ENCODE measurements around the gene DIP2C.
A peak's percentile ranks its signal among the peaks of the same experiment; 100 is the strongest.
"Not testable (repeated sequence)": the region's sequence is repeated elsewhere in the genome, so short reads cannot be mapped to it uniquely, and the experiment has no call there.

DIP2C gene

DNA sequence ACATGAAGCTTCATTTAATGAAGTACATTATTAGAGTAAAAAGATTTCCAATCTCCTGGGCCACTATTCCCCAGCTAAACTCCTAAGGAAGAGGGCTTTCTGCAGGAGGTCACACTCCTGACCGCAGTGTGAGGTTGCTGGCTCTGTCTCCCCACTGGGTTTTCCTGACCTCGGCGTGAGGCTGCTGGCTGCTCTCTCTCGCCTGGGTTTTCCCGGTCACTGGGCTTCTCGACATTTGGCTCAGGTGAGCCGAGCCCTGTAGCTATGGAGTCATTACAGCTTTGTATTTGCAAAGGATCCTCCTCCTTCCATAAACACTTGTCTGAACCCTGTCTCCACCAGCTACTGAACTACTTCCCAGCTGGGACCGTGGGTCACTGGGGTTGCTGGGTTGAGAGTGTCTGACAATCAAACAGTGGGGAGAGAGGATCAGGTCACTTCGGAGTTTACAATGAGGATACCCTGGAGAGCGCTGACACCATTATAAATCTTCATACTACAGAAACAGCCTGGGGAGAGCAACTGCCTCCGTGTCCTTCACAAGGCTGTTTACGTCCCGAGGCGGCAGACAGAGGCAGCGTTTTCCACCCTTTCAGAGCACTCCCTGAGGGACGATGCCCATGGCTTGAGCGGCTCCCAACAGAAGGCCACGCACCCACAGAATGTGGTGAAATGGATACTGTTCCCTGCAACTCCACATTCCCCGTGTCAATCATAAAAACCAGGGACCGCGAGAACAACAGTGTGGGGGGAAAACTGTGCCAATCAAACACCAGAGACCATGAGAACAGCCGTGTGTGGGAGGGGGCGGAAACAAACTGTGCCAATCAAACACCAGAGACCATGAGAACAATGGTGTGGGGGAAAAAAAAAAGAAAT, 328.0 kb downstream of the DIP2C start:
- DNase-seq, result no peak

DNA sequence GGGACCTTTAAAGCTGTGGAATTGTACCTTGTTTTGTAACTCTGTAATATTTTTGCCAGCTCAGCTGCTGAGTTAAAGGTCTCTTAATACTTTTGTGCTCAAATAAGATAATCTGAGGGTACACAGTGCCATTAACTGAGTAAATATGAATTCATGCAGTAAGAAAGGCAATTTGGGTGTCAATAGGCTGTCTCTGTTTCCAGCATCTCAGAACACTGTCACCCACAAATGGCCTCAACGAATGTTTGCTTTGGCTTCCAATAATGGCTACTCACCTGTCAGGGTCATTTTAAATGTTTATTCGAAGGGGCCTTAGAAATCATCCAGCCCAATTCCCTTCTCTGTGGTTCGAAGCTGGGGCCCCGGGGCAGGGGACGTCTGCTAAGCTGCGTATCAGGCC, 328.8 kb downstream of the DIP2C start:
- no peak for DNase-seq

DNA sequence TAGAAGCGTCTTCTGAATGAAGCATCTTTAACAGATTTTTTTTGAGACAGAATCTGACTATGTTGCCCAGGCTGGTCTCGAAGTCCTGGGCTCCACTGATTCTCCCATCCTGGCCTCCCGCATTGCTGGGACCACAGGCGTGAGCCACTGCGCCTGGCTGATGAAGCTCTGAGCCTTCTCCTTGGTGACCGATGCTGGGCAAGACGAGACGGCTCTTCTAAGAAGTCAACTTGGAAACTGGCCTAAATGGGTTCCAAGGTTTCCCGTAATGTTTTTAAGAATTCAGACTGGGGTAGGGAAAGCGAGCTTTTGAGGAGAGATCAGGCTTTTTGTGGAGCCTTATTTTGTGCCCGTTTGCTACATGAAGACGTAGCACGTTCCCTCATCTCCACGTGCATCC, 329.7 kb downstream of the DIP2C start:
- no peak for DNase-seq

DNA sequence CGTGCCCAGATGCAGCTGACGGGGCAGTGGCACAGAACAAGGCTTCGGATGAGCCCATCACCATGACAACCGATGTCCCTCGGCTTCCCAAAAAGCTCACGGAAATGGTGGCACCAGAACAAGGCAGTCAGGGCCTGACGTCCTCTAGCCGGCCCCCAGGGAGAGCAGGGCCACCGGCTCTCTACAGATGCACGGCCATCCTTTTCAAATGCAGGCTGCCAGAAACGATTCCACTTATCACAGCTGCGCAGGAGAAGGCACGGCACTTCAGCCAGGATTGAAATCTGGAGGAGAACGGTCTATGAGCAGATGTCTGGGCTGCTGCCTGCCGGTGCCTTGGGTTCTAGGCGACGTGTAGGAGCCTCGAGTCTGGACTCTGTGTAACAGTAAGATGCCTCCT, 330.4 kb downstream of the DIP2C start:
- no peak for DNase-seq

DNA sequence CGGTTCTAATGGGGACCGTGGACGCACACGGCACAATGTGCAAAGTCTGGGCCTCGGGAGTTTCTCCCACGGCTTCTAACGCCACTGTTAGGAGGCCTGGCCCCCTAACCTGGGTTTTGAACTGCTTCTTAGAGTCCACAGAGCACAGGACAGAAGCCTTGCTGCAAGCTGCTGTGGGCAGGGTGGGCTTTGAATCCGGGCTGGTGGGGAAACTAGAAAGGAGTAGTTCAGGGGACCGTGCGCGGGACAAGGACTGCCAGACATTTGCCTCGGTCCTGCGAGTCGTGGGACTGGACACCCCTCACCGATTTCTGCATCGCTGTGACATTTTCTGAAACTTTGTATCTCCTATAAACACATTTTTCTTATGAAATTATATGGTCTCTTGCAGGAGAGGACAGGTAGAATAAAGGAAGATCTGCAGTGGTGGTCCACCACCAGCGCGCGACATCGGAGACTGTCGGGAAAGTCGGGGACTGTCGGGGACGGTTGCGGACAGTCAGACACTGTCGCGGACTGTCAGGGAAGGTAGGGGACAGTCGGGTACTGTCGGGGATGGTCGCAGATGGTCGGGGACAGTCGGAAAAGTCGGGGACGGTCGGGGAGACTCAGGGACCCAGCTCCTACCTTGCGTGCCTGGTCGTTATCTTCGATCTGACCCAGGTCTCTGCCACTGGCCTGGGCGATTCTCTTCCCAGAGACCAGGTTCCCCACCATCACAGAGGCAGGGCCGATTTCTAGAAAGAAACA, 332.1 kb downstream of the DIP2C start:
- DNase-seq, result no peak

DNA sequence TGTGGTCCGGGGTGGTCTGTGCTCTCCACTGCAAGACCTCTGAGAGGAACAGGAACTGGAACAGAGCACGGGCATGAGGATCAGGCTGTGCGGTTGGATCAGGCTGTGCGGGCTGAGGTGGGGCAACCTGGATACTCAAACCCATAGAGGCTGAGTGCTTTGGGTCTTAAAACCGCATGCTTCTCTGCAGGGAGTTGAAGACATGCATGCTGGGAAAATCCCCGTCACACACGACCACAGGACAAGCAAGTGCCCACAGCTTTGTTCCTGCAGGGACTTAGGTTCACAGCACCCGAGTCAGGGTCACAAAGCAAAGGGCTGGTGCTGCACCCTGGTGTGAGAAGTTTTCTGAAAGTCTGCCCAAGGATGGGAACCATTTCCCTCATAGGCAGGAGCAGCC, 333.0 kb downstream of the DIP2C start:
- DNase-seq, result no peak

DNA sequence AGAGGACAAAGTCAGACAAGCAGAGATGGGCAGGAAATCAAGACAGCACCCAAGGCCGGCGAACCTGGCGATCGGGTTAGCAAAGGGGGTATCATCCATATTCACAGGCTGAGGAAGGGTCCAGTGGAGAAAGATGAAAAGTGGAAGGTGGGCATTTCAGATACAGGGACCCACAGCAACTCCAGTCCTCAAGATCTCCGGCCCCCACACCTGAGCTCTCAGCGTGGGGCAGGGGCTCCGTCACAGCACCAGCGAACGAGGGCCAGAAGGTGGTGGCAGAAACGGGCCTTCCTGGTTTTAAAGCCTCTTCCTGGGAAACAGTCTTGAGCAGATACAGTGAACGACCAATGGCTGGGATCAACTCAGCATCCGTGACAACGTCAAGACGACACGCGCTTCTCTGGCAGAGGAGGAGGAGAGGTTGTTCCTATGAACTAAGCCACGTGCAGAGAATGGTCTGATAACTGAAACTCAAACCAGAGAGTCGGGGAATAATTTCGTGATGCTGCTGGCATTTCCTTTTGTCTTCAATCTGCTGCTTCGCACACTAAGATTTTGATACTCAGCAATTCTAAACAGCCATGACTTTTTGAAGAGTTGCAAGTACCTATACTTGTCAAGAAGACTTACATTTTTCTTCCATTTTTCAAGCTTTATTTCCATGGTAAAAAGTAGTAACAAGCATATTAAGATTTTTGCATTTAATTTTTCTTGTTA, 334.4 kb downstream of the DIP2C start:
- no peak for DNase-seq

DNA sequence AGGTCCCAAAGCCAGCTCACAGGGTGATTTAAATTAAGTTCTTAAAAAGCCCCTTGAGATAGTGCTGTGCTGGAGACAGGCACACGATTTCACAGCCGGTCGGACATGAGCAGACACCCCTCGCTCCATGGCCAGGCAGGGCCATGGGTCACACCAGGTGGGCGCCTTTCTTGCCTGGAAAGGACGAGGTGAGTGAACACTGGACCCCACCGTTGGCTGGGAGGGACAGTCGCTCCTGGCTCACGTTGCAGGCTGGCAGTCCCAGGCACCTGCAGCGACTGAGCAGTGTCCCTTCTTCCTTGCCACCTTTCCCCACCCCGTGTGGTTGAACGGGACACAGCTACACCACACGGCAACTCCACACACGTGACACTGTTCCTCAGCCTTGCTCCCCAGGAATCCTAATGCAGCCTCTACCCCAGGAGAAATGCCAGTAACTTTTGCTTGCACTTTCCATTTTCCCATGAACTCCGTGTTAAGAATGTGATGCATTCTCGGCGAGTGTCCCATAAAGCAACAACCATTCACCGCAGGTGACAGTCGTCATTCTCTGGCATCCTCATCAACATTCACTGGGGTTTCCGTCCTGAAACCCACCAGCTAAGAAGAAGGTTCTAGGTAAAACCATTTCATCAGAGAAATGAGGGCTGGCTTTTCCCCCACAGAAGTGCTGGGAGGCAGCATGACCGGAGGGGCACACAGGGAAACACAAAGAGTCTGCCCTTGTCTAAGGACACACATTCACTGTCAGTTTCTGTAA, 336.8 kb downstream of the DIP2C start:
- no peak for DNase-seq

DNA sequence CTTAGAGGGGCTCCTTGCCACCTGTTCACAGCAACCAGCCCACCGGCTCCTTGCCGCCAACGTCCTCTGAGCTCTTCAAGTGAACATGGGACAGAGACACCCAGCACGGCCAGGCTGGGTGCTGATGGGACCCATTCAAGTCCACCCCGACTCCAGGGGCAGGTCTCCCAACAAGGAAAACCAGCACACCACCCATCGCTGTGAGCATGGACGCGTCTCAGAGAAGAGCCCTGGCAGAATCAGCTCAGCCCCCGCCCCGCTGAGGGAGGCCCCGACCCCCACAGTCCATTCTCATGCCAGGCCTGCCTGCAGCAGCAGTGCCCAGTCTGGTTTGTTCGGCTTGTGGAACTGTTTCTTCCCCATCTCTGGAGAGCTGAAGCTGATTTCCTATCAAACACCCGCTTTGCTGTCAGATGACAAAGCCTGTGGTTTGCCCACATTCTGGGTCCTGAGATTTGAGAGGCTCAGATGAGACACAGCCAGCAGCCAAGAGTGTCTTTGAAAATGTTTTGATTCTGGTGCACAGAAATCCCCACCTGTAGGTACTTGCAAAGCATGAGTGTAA, 337.6 kb downstream of the DIP2C start:
- DNase-seq, result no peak

DNA sequence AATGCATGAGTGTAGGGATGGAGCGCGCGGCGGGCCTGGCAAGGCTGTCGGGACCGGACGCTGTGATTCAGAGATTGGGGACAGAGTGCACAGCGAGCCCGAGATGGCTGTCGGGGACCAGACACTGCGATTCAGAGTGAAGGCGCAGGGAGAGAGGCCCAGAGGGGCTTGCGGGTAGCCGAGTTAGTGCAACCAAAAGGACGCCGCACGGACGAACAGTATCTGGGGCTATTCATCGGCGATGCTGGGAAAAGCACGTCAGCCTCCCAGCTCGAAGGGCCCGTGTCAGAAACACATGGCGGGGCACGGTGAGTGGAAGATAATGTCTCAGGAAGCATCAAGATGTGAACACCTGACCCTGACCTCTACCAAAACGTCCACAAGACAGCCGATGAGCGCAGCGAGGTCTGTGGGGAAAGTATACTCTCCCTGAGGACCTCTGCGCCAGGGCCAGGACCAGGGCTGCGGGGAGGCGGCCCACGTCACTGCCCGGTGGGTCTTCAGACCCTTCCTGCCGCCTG, 338.4 kb downstream of the DIP2C start:
- no peak for DNase-seq

DNA sequence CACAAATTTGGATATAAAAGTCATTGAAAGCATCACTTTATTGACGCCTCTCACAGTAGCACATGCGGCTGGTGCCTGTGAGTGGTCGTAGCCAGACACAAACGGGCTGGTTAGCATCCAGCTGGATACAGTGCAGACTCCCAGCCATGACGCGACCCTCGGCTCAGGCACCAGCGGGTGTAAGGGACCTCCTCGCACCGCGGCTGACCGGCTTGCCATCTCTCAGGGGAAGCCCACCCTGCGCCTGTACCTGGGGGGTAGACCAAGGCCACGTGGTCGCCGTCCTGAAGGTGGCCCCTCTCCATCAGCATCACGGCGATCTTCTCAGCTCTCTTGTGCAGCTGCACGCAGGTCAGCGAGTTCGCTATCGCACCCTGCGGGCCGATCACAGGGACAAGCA, 340.4 kb downstream of the DIP2C start:
- DNase-seq, result no peak

DNA sequence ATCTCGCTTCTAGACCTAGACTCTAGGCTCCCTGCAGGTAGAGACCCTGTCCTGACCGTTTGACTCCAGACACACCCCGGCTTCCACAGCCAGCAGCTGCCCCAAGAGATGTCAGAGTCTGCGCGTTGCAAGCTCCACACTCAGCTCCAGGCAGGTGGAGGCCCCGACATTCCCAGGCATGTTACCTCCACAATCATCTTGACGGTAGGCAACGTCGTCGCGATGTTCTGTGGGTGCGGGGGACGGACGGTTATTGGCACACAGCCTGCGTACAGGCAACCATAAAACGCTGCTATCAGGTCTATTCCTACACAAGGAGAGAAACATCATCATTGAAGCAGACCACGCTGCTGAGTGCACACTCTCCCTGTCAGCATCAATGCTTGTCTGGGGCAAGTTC, 341.0 kb downstream of the DIP2C start:
- no peak for DNase-seq

DNA sequence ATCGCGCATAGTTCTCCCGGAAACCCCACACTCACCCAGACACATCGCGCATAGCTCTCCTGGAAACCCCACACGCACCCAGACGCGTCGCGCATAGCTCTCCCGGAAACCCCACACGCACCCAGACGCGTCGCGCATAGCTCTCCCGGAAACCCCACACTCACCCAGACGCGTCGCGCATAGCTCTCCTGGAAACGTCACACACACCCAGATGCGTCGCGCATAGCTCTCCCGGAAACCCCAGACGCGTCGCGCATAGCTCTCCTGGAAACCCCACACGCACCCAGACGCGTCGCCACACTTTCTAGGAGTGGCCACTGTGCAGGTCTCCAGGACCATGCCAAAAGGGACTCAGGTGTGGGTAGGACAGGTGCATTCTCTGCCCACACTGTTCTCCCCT, 341.7 kb downstream of the DIP2C start:
- not testable (repeated sequence) for DNase-seq

DNA sequence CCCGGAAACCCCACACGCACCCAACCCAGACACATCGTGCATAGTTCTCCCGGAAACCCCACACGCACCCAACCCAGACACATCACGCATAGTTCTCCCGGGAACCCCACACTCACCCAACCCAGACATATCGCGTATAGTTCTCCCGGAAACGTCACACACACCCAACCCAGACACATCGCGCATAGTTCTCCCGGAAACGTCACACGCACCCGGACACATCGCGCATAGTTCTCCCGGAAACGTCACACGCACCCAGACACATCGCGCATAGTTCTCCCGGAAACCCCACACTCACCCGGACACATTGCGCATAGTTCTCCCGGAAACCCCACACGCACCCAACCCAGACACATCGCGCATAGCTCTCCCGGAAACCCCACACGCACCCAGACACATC, 342.3 kb downstream of the DIP2C start:
- DNase-seq, result not testable (repeated sequence)

DNA sequence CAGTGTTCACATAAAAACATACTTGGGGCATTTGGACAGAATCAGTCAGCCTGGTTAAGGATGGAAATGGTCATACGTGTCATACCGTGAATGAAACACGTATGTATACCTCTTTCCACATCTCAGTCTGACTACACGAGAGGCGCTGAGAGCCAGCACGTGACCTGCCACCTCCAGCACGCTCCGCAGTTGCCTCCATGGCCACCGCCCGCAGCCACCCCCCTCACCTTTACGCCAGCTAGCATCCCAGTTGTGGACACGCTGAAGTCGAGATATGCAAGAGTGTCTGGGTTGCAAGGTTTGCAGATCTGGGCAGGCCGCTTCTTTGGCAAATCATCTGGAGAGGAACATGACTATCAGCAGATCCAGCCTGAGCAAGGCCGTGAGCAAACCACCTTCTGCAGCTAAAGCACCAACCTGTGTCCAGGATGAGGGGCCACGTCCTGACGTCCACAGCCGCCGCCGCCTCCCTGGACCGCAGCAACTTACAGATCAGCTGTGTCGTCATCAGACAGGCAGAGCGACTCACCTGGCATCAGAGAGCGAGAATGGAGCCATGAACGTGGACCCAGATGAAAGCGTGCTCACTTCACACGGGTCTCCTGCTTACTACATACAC, 344.8 kb downstream of the DIP2C start:
- DNase-seq, result no peak

DNA sequence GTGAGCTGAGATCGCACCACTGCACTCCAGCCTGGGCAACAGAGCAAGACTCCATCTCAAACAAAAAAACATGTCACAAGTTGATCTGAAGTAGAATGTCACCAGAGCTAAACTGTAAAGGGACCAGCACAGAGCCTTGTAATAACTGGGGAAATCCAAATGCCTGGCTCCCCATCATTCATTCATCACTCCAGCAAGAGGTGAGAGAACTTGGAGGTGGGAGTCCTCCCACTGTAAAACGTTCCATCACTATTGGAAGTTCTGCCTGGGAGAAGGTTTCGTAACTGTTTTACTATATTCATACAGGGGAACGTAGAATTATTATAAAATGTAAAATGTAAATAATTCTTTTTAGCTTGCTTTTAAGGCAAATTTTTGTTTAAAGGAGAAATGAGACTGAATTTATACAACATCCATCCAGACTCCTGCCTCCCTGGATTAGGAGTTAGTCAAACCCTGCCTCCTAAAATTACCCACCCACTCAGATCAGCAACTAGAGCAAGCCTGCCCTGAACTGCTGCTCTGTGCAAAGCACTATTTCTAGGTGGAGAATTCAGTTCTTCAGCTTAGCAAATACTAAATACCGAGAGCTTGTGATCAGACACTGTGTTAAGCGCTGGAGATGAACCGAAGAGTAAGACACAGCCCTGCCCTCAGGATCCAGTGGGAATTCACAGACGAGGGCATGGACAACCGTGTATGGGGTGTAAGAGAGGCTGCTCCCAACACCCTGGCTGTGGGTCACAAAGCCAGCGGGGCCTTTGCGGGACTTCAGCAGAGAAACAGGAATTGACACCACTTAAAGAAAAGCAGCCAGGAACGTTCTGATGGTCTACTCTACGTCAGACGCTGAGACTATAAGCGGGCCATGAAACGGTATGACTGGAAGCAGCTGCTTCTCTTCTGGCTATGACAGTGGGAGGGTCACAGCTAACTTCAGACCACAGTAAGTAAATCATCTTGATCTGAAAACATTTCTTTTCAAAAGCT, 345.9 kb downstream of the DIP2C start:
- DNase-seq, result no peak

DNA sequence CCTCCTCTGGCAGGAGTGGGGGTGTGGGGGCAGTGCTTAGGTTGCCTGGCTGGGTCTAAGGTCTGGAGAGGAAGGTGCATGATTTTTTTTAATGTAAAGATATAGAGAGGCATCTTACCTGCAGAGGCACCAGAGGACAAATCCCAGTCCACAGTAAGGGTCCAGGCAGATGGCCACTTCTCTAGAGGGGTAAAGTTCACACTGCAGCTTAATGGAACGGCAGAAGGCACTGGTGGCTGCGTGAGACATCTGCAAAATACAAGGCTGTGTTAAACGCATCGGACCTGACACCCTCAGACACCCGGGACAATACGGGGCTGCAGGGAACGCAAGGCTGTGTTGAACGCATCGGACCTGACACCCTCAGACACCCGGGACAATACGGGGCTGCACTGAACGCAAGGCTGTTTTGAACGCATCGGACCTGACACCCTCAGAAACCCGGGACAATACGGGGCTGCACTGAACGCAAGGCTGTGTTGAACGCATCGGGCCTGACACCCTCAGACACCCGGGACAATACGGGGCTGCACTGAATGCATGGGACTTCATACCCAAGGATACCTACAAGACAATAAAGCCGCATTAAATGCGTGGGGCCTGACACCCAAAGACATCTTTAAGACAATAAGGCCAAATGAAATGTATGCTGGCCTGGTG, 348.3 kb downstream of the DIP2C start:
- no peak for DNase-seq

DNA sequence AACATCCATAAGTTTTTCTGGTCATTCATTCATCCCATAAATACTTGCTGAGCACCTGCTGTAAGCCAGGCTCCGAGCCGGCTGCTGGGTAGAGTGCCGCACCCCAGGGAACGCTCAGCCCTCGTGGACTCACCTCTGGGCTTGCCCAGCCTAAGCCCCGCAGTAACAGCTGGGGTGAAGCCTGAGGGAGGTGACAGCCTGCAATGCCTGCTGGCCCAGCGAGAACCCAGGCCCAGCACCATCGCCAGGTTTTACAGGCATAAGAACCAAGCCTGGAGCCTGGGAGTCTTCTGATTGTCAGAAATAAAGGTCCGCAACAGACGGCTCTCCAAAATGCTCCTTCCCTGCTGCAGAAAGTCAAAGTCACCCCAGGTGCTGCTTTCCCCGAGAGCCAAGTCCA, 348.8 kb downstream of the DIP2C start:
- peak; percentile 8 for DNase-seq

DNA sequence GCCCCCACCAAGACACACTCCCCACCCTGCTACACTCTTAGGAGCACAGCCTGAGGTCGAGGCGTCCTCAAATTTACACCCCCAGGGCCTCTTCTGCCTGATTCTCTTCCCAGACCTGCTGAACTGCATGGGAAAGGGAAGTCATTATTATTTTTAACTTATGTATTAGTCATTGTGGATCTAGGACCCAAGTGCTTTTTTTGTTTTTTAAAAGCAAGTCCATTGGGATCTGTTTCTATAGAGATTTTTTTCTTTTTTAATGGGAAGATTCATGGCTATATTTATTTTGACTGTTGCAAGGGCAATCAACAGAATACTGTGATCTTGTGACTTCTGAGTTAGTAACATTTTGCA, 350.5 kb downstream of the DIP2C start:
- DNase-seq, result no peak

Data from NCI-H2171 (cell line).